KG1 (cell line): ENCODE measurements around the gene DIP2A.

ENCODE experiments used
- DNase-seq: peaks from one replicate; lab custom pipeline; 2025; lab: John Stamatoyannopoulos, UW

Gene DIP2A

GRCh38 chr21:46594276-46594675 is 135.6 kb downstream of the DIP2A start:
- no peak for DNase-seq

GRCh38 chr21:46596201-46596600 is 137.5 kb downstream of the DIP2A start:
- no peak for DNase-seq

GRCh38 chr21:46597031-46597430 is 138.3 kb downstream of the DIP2A start:
- no peak for DNase-seq

GRCh38 chr21:46597896-46598343 is 139.2 kb downstream of the DIP2A start:
- DNase-seq: no peak

- no peak for DNase-seq
These were observed 140.2 kb downstream of the DIP2A start for GRCh38 chr21:46598581-46599572.

- DNase-seq: no peak
These were observed 141.6 kb downstream of the DIP2A start for GRCh38 chr21:46600305-46600704.

GRCh38 chr21:46600978-46601377 is 142.3 kb downstream of the DIP2A start:
- DNase-seq: no peak

GRCh38 chr21:46603228-46603627 is 144.5 kb downstream of the DIP2A start:
- no peak for DNase-seq

GRCh38 chr21:46604329-46604974 is 145.8 kb downstream of the DIP2A start:
- no peak for DNase-seq

GRCh38 chr21:46604975-46605766 is 146.5 kb downstream of the DIP2A start, which contains the start of gene S100B:
TSS of gene S100B (minus strand) at chr21:46605082. CDS start at chr21:46602415, 2,667 bp downstream.
- no peak for DNase-seq

GRCh38 chr21:46605767-46606426 is 147.2 kb downstream of the DIP2A start:
- DNase-seq: peak; percentile 89

- DNase-seq: peak; percentile 66
These were observed 147.7 kb downstream of the DIP2A start for GRCh38 chr21:46606427-46606813.

GRCh38 chr21:46607636-46608035 is 148.9 kb downstream of the DIP2A start:
- no peak for DNase-seq

GRCh38 chr21:46608672-46609111 is 150.0 kb downstream of the DIP2A start:
- DNase-seq: no peak

GRCh38 chr21:46610018-46610701 is 151.5 kb downstream of the DIP2A start:
- no peak for DNase-seq

- no peak for DNase-seq
These were observed 154.7 kb downstream of the DIP2A start for GRCh38 chr21:46613391-46613790.

GRCh38 chr21:46616050-46616449 is 157.4 kb downstream of the DIP2A start:
- no peak for DNase-seq

GRCh38 chr21:46616656-46617055 is 158.0 kb downstream of the DIP2A start:
- no peak for DNase-seq

- no peak for DNase-seq
These were observed 158.8 kb downstream of the DIP2A start for GRCh38 chr21:46617267-46618051.

GRCh38 chr21:46618738-46619379 is 160.2 kb downstream of the DIP2A start:
- no peak for DNase-seq
